DND-41 (cell line): ENCODE data around the gene MICAL3.

Experiments used
- ATAC-seq: fragments of 200-7000 bp; cut with Tn5 transposase; 3 replicates; pipeline ENCODE4 v1.9.1; 2021; ENCODE audit warnings: low read depth; ENCODE audit not compliant: insufficient read depth
- DNase-seq: peaks from one replicate; pipeline ENCODE4 v3.0.0-alpha.2; 2020
- H2AFZ ChIP-seq: 2 replicates; pipeline ENCODE4 v1.6.0; 2012; ENCODE audit warnings: low read depth, low read length
- H3K27ac ChIP-seq: 2 replicates; pipeline ENCODE4 v1.5.1; 2012; ENCODE audit warnings: low read length, inconsistent platforms
- H3K27me3 ChIP-seq: fragments of 200-600 bp; sonication (generic); 2 replicates; pipeline ENCODE4 v1.6.0; 2012; ENCODE audit warnings: low read length, mild to moderate bottlenecking, inconsistent platforms; ENCODE audit not compliant: insufficient read depth, poor library complexity
- H3K36me3 ChIP-seq: 2 replicates; pipeline ENCODE4 v1.5.1; 2012; ENCODE audit warnings: low read length, inconsistent platforms; ENCODE audit not compliant: insufficient read depth
- H3K4me1 ChIP-seq: 2 replicates; pipeline ENCODE4 v1.5.1; 2012; ENCODE audit warnings: mild to moderate bottlenecking, low read length; ENCODE audit not compliant: insufficient read depth
- H3K4me2 ChIP-seq: 2 replicates; pipeline ENCODE4 v1.6.0; 2012; ENCODE audit warnings: mild to moderate bottlenecking, moderate library complexity, low read length, inconsistent platforms; ENCODE audit not compliant: insufficient read depth
- H3K4me3 ChIP-seq, 2 experiments: fragments of 200-600 bp in 1 of 2; shearing (Covaris generic) in 1 of 2; 2 replicates each; pipeline ENCODE4 v1.5.1; 2012 to 2016; ENCODE audit warnings: inconsistent platforms in 2 of 2, low read length in 2 of 2, mild to moderate bottlenecking in 2 of 2, low read depth in 1 of 2, moderate library complexity in 1 of 2
- H3K79me2 ChIP-seq: 2 replicates; pipeline ENCODE4 v1.6.0; 2012; ENCODE audit warnings: low read length, inconsistent platforms; ENCODE audit not compliant: insufficient read depth
- H3K9ac ChIP-seq: 2 replicates; pipeline ENCODE4 v1.6.0; 2012; ENCODE audit warnings: low read depth, mild to moderate bottlenecking, inconsistent platforms, low read length, moderate library complexity
- H3K9me3 ChIP-seq: 2 replicates; pipeline ENCODE4 v1.5.1; 2012; ENCODE audit warnings: low read length, moderate library complexity, mild to moderate bottlenecking, inconsistent platforms; ENCODE audit not compliant: insufficient read depth, severe bottlenecking
- H4K20me1 ChIP-seq: 2 replicates; pipeline ENCODE4 v1.6.0; 2012; ENCODE audit warnings: low read length; ENCODE audit not compliant: insufficient read depth
- EZH2 ChIP-seq: IDR thresholded peaks from 3 replicates; pipeline ENCODE4 v1.6.1; 2012; ENCODE audit warnings: borderline replicate concordance, low read depth, mild to moderate bottlenecking, moderate library complexity, low read length, inconsistent platforms; ENCODE audit not compliant: severe bottlenecking
- TF ChIP-seq, protein P1 (sequence below): IDR thresholded peaks from 2 replicates; pipeline ENCODE4 v1.5.1; 2012; ENCODE audit warnings: borderline replicate concordance, low read length, moderate library complexity, mild to moderate bottlenecking; ENCODE audit not compliant: poor library complexity, severe bottlenecking; ENCODE audit errors: extremely low read depth

Gene MICAL3

DNA sequence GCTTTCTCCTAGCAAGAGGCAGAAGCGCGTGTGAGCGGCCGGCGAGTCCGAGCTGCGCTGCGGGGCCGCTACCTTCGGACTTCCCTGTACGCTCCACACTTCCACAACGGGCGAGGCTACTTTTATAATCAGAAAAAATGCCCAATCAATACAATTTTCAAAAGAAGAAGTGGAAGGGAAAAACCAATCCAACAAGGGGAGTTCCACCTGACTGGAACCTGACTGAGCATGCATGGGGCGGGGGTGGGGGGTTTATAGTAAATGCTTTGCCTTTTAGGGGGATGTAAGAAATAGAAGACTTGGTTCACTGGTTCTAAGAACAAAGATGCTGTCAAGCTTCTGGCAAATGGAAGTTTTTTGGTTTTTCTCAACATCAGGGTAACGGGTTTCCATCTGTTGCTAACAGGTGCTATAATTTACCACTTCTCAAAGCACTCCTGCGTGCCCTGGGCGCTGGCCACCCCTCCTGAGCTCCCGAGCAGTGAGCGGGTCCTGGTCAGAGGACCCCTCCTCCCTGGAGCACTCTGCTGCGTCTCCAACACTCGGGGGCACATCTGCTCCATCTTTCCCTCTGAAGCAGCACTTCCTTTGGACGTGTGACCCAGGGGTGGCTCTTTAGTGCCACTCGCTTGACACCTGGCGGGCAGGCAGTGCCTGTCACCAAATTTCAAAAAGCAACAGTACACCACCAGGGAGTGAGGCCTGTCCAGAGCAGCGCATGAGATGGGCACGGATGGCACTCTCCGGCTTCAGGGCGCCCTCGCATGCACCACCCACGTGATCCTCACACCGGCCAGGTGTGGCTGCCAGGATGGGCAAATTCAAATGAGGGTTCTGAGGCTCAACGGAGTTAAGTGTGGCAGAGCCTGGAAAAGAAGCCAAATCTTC, 228.5 kb downstream of the MICAL3 start:
- no peak for ATAC-seq
- no peak overlapping the region for H3K4me3 ChIP-seq
- TF ChIP-seq, protein P1, sequence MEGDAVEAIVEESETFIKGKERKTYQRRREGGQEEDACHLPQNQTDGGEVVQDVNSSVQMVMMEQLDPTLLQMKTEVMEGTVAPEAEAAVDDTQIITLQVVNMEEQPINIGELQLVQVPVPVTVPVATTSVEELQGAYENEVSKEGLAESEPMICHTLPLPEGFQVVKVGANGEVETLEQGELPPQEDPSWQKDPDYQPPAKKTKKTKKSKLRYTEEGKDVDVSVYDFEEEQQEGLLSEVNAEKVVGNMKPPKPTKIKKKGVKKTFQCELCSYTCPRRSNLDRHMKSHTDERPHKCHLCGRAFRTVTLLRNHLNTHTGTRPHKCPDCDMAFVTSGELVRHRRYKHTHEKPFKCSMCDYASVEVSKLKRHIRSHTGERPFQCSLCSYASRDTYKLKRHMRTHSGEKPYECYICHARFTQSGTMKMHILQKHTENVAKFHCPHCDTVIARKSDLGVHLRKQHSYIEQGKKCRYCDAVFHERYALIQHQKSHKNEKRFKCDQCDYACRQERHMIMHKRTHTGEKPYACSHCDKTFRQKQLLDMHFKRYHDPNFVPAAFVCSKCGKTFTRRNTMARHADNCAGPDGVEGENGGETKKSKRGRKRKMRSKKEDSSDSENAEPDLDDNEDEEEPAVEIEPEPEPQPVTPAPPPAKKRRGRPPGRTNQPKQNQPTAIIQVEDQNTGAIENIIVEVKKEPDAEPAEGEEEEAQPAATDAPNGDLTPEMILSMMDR = no peak
- TF ChIP-seq EZH2 = no peak
- no peak overlapping the region for H3K4me2 ChIP-seq
- peaks cover 4% of the 10 kb centered on the region for H3K36me3 ChIP-seq
- H3K4me1 ChIP-seq = peaks cover 20% of the 10 kb centered on the region
- 0 out of 2 replicates have a peak, but pooled peaks cover 7% of the 10 kb centered on the region for H4K20me1 ChIP-seq
- H3K9me3 ChIP-seq = no peaks in the 10 kb centered on the region
- no peak overlapping the region for H3K9ac ChIP-seq
- no peaks in the 10 kb centered on the region for H3K79me2 ChIP-seq
- no peak overlapping the region for H2AFZ ChIP-seq
- no peaks in the 10 kb centered on the region for H3K27me3 ChIP-seq
- no peak for DNase-seq
- no peak overlapping the region for H3K27ac ChIP-seq

DNA sequence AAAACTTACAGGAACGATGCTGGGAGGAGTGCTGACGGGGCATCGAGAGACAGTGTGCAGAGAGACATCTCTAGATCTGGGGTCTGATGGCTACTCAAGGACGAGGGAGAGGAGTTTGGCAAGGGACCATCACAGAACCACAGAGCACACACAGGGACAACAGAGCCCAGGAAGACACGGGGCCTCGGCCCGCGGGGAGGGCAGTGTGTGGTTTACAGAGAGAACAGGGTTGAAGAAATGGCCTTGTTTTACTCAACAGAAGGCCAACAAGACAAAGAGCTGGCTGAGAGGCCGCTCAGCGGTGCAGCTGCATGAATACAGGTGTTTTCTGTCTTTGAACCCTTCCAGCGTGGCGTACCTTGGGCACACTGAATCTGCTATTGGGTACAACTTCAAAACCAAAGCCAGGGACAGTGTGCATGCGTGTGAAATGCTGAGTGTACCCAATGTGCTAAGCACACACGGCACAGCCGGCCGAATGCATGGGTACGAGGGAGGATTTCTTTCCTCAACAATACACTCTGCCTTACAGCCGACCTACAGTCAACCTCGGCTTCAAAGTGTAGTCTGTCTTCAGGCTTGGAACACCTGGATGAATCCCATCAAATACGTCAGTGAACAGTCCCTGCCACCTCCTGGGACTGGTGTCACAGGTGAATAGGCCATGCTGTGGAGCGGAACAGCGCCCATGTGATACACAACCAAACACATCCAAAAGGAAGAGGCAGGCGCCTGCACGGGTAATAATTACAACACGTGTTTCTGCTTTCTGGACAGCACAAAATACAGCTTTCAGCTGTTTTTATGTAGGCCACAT, 229.4 kb downstream of the MICAL3 start:
- TF ChIP-seq, protein P1 = no peak
- TF ChIP-seq EZH2 = no peak
- Histone ChIP-seq H3K4me3 (no peak overlapping the region), H2AFZ (no peak overlapping the region), H3K36me3 (peaks cover 13% of the 10 kb centered on the region), H4K20me1 (0 out of 2 replicates have a peak, but pooled peaks cover 7% of the 10 kb centered on the region), H3K79me2 (no peaks in the 10 kb centered on the region), H3K4me1 (peaks cover 20% of the 10 kb centered on the region), H3K9me3 (no peaks in the 10 kb centered on the region), H3K4me2 (no peak overlapping the region), H3K27me3 (no peaks in the 10 kb centered on the region), H3K9ac (no peak overlapping the region), H3K27ac (no peak overlapping the region)
- no peak for DNase-seq
- ATAC-seq = no peak

DNA sequence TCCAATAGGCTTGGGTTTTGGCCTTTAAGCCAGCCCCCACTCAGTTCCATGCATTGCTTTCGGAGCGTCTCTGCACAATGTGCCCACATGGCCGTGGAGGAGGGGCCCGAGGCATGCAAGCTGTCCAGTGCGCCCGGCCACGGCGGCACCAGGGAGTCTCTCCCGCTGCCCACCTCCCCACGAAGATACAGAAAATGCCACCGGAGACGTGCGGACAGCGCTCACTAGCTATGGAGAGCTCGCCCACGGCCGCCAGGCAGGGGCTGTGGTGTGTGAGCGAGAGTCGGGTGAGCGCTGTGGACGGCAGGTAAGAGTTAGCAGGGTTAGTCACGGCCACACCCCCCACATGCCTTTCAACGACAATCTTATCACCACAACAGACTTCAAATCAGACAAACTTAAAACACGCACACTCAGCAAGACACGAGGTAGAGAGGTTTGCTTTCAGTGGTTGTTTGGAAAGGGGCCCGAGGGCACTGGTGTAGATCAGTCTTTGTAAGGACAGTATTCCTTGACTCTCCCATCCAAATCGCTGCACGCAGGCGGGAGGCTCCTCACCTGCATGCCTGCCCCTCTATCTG, 231.4 kb downstream of the MICAL3 start:
- no peaks in the 10 kb centered on the region for H3K79me2 ChIP-seq
- no peak for TF ChIP-seq EZH2
- TF ChIP-seq, protein P1 = no peak
- peaks cover 4% of the 10 kb centered on the region for H3K4me1 ChIP-seq
- no peak overlapping the region for H3K9ac ChIP-seq
- H3K36me3 ChIP-seq = peaks cover 30% of the 10 kb centered on the region
- no peaks in the 10 kb centered on the region for H3K27me3 ChIP-seq
- no peak for ATAC-seq
- 0 out of 2 replicates have a peak, but pooled peaks cover 7% of the 10 kb centered on the region for H4K20me1 ChIP-seq
- no peak overlapping the region for H3K27ac ChIP-seq
- H3K9me3 ChIP-seq = no peaks in the 10 kb centered on the region
- H3K4me2 ChIP-seq = no peak overlapping the region
- no peak for DNase-seq
- no peak overlapping the region for H3K4me3 ChIP-seq
- no peak overlapping the region for H2AFZ ChIP-seq
